Esophagus squamous epithelium (tissue), 4 donors: ENCODE data around the gene RXFP1.

Experiments used
- POLR2A ChIP-seq, 4 donors: fragments of 450-650 bp; IDR thresholded peaks; one replicate each; pipeline ENCODE4 v1.6.1; 2017; ENCODE audit warnings: antibody characterized with exemption in 4 of 4, mild to moderate bottlenecking in 4 of 4, moderate library complexity in 3 of 4
- TF ChIP-seq, protein P1 (sequence below), 6 experiments: fragments of 450-650 bp in 4 of 6; fragments of 200-600 bp in 2 of 6; sonication (generic) in 2 of 6; IDR thresholded peaks; one replicate each; pipeline ENCODE4 v1.5.1; 2016 to 2019; ENCODE audit warnings: antibody characterized with exemption in 6 of 6, mild to moderate bottlenecking in 4 of 6, moderate library complexity in 4 of 6

DNA sequence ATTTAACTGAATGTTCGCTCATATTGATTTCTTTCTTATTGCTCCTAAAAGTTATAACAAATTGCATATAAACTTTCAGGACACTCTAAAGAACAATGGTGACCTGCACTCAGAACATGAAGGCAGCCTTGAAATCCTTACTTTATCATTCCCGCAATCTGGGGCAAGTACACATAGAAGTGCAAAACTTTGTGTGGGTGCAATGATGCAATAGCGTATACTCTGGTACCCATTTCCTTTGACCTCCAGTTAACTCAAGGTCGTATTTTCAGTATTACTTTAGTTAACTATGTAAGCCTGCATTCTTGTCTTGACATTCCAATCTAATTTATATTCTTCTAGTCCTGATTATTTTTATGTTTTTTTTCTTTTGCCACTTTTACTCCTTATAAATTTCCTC lies 85.3 kb downstream of the RXFP1 start:
- TF ChIP-seq POLR2A (IDR thresholded peaks at IDR 0.05): no peak
- TF ChIP-seq, protein P1, sequence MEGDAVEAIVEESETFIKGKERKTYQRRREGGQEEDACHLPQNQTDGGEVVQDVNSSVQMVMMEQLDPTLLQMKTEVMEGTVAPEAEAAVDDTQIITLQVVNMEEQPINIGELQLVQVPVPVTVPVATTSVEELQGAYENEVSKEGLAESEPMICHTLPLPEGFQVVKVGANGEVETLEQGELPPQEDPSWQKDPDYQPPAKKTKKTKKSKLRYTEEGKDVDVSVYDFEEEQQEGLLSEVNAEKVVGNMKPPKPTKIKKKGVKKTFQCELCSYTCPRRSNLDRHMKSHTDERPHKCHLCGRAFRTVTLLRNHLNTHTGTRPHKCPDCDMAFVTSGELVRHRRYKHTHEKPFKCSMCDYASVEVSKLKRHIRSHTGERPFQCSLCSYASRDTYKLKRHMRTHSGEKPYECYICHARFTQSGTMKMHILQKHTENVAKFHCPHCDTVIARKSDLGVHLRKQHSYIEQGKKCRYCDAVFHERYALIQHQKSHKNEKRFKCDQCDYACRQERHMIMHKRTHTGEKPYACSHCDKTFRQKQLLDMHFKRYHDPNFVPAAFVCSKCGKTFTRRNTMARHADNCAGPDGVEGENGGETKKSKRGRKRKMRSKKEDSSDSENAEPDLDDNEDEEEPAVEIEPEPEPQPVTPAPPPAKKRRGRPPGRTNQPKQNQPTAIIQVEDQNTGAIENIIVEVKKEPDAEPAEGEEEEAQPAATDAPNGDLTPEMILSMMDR (IDR thresholded peaks at IDR 0.05): no peak
